T-helper 2 cell treated with Interferon-gamma antibody and Interleukin-4, amounts not matched to agents 5 μg/mL and 100 μg/mL, for 36 hours (primary cell): ENCODE data around the gene SLC25A1.

Experiments used
- DNase-seq: peaks from one replicate; pipeline ENCODE4 v3.0.0; 2021; ENCODE audit warnings: low spot score
- H3K27ac Mint-ChIP-seq: one replicate; pipeline ENCODE4 v1.8.0; 2021; ENCODE audit warnings: mild to moderate bottlenecking, mixed read lengths
- H3K27me3 Mint-ChIP-seq: one replicate; pipeline ENCODE4 v1.8.0; 2021; ENCODE audit warnings: low read depth, mixed read lengths
- H3K36me3 Mint-ChIP-seq: one replicate; pipeline ENCODE4 v1.8.0; 2021; ENCODE audit warnings: low read depth, mixed read lengths
- H3K4me1 Mint-ChIP-seq: one replicate; pipeline ENCODE4 v1.8.0; 2021; ENCODE audit warnings: low read depth, mixed read lengths
- H3K4me3 Mint-ChIP-seq: one replicate; pipeline ENCODE4 v1.8.0; 2022; ENCODE audit warnings: mild to moderate bottlenecking, moderate library complexity, mixed read lengths
- H3K9me3 Mint-ChIP-seq: one replicate; pipeline ENCODE4 v1.8.0; 2021; ENCODE audit warnings: mixed read lengths

The SLC25A1 gene

DNA sequence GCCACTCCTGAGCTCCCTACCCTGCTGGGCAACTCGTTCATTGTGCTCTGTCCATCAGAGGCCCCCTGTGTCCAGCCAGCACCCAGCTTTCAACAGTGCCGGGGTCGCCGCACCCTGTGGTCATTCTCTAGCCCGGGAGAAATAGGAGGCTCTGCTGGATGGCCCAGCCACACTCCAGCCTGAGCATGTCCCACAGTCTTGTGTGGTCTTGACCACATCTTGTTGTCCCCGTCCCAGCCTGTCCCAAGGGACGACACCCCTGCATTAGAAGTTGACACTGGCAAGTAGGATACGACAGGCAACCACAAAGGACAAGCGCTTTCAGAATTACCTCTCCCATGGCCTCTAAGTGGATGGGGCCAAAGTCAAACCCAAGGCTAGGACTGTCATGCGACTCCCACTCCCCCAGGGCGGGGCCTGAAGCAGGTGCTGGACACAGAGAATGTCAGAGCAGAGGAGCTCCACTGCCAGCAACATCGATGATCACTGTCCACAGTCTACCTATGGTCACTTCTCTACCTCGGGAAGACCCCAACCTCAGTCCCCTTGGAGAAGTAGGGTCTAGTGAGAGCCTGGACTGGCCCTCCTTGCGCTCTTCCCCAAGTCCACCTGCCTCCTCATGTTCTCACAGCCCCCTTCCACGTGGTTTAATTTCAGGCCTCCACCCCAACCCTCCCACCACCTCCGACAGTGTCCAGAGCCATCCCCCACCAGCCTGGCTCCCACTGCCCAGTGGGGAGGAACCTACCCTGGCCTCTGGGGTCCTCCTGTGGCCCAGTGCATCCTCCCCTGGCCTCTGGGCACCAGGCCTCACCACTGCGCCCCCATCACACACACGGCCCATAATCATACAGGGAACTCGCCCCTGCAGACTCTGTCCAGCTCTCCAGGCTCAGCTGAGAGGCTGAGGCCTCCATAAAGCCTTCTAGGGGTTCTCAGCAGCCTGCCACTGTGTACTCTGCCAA, 51.9 kb downstream of the SLC25A1 start:
- Mint-ChIP-seq H3K27me3 (no peaks in the 10 kb centered on the region), H3K9me3 (no peaks in the 10 kb centered on the region), H3K4me3 (no peak overlapping the region), H3K27ac (no peak overlapping the region), H3K36me3 (no peaks in the 10 kb centered on the region), H3K4me1 (peaks cover 7% of the 10 kb centered on the region)
- no peak for DNase-seq
